ENCODE measurements around the gene RNF214. TPM values are rescaled to one million over a fixed set of nuclear protein-coding genes. Genes with fewer than 3 reads are reported as not detected.
"Not testable (repeated sequence)": the region's sequence is repeated elsewhere in the genome, so short reads cannot be mapped to it uniquely, and the experiment has no call there.

Gene RNF214
- total RNA-seq, 1 experiment from 2014 or later = 7.4 TPM

- no peaks in the 10 kb centered on the region for H3K36me3 ChIP-seq (ENCODE audit: low read depth, low read length)
- ChIA-PET CTCF (no interaction called here), POLR2A (ENCODE audit: unreplicated experiment) (no interaction called here)
- H3K27ac ChIP-seq (ENCODE audit: low read length) = peak overlapping the region; percentile 8; the same call in 1 of the 2 replicates
- no peaks in the 10 kb centered on the region for H3K27me3 ChIP-seq (ENCODE audit: low read length)
- ATAC-seq = peak; percentile 43
- no TSS peak for BruUV-seq (replicated peaks)
- no peaks in the 10 kb centered on the region for H3K9me2 ChIP-seq (replicated peaks; ENCODE audit: low read length)
- H3K79me2 ChIP-seq (ENCODE audit: low read length) = no peaks in the 10 kb centered on the region
- no peak overlapping the region for H2AFZ ChIP-seq (ENCODE audit: low read length)
- H3K4me3 ChIP-seq (ENCODE audit: low read length) = no peak overlapping the region
- H3K9me3 ChIP-seq (ENCODE audit: low read length) = no peaks in the 10 kb centered on the region
- TF ChIP-seq EZH2phosphoT487 (IDR thresholded peaks at IDR 0.05; ENCODE audit: borderline replicate concordance, low read length) = no peak
- TF ChIP-seq EZH2 (IDR thresholded peaks at IDR 0.05; ENCODE audit: low read length, unreplicated experiment) = no peak
- no peak for TF ChIP-seq CTCF (conservative IDR thresholded peaks at IDR 0.05; ENCODE audit: low read depth, low read length)
- H3F3A ChIP-seq (ENCODE audit: low read length, unreplicated experiment) = peaks cover 8% of the 10 kb centered on the region
- intact Hi-C loops (cut with micrococcal nuclease) = loop anchor here (1.0 kb wide), 1 partner anchor 22 kb away; no protein-coding TSS in a partner anchor
- peaks cover 36% of the 10 kb centered on the region for H3K4me1 ChIP-seq (ENCODE audit: insufficient read depth, low read length)
- H4K20me1 ChIP-seq (ENCODE audit: low read length) = no peaks in the 10 kb centered on the region; the same call in 1 of the 2 replicates
- no peak overlapping the region for H3K9ac ChIP-seq (ENCODE audit: low read length)
- H3K4me2 ChIP-seq (ENCODE audit: low read length) = peak overlapping the region; percentile 9
- peak; percentile 58 for DNase-seq
Observed at GRCh38 chr11:117259417-117259816, 26.9 kb downstream of the RNF214 start.

- H3K9ac ChIP-seq (ENCODE audit: low read length); H3K27me3 ChIP-seq (ENCODE audit: low read length); H3K9me2 ChIP-seq (replicated peaks; ENCODE audit: low read length); H3K9me3 ChIP-seq (ENCODE audit: low read length); H2AFZ ChIP-seq (ENCODE audit: low read length); POLR2A ChIA-PET (ENCODE audit: unreplicated experiment); ATAC-seq; H3K4me1 ChIP-seq (ENCODE audit: insufficient read depth, low read length); intact Hi-C loops (cut with micrococcal nuclease); H3K4me3 ChIP-seq (ENCODE audit: low read length); H3K4me2 ChIP-seq (ENCODE audit: low read length); H3F3A ChIP-seq (ENCODE audit: low read length, unreplicated experiment); H3K79me2 ChIP-seq (ENCODE audit: low read length); H3K36me3 ChIP-seq (ENCODE audit: low read depth, low read length); H4K20me1 ChIP-seq (ENCODE audit: low read length); H3K27ac ChIP-seq (ENCODE audit: low read length); BruUV-seq (replicated peaks); CTCF ChIA-PET; DNase-seq: not testable (repeated sequence)
Observed at GRCh38 chr11:117264624-117265323, 32.3 kb downstream of the RNF214 start.

GRCh38 chr11:117265745-117266144, 33.3 kb downstream of the RNF214 start:
- Histone ChIP-seq H3K36me3 (ENCODE audit: low read depth, low read length) (0 out of 2 replicates have a peak, but pooled peaks cover 3% of the 10 kb centered on the region), H3K4me1 (ENCODE audit: insufficient read depth, low read length) (no peaks in the 10 kb centered on the region), H3K79me2 (ENCODE audit: low read length) (no peaks in the 10 kb centered on the region), H3K27ac (ENCODE audit: low read length) (no peak overlapping the region), H2AFZ (ENCODE audit: low read length) (no peak overlapping the region), H4K20me1 (ENCODE audit: low read length) (no peaks in the 10 kb centered on the region), H3K9me3 (ENCODE audit: low read length) (no peaks in the 10 kb centered on the region), H3K9ac (ENCODE audit: low read length) (no peak overlapping the region), H3K27me3 (ENCODE audit: low read length) (no peaks in the 10 kb centered on the region), H3F3A (ENCODE audit: low read length, unreplicated experiment) (no peaks in the 10 kb centered on the region), H3K4me3 (ENCODE audit: low read length) (no peak overlapping the region), H3K9me2 (replicated peaks; ENCODE audit: low read length) (no peaks in the 10 kb centered on the region), H3K4me2 (ENCODE audit: low read length) (no peak overlapping the region)
- BruUV-seq (replicated peaks) = no TSS peak
- CTCF ChIA-PET = no interaction called here
- intact Hi-C loops (cut with micrococcal nuclease) = no loop called here
- DNase-seq (no peak), ATAC-seq (no peak)
- TF ChIP-seq CTCF (conservative IDR thresholded peaks at IDR 0.05; ENCODE audit: low read depth, low read length) (no peak), EZH2 (IDR thresholded peaks at IDR 0.05; ENCODE audit: low read length, unreplicated experiment) (no peak), EZH2phosphoT487 (IDR thresholded peaks at IDR 0.05; ENCODE audit: borderline replicate concordance, low read length) (no peak)
- POLR2A ChIA-PET (ENCODE audit: unreplicated experiment) = no interaction called here

Measured in PC-3 (cell line).